ENCODE results near the gene PCED1B.

PCED1B gene

GRCh38 chr12:47077206-47078085 lies 2.0 kb upstream of the PCED1B start:
- TF ChIP-seq CTCF (IDR thresholded peaks at IDR 0.05; ENCODE audit: borderline replicate concordance, insufficient read depth, low read depth, low read length) = no peak
- H3K4me3 ChIP-seq (ENCODE audit: low read depth, low read length) = no peak overlapping the region

DNA sequence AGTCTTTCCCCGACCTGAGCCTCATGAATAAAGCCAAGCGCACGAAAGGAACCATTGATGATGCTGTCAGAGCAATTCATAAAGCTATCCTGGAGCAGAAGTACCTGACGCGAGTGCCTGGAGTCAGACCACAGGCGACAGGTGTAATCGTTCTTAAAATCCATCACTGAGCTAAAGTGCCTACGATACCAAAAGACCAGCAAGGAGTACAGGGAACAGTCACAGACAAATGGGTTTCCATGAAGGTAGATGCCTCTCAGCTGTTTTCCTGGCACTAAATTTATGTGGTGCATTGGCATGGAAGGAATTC lies 1.4 kb upstream of the PCED1B start:
- H3K4me3 ChIP-seq (ENCODE audit: low read depth, low read length) = no peak overlapping the region
- TF ChIP-seq CTCF (IDR thresholded peaks at IDR 0.05; ENCODE audit: borderline replicate concordance, insufficient read depth, low read depth, low read length) = no peak

GRCh38 chr12:47078733-47079467 lies 521 bp upstream of the PCED1B start:
- H3K4me3 ChIP-seq (ENCODE audit: low read depth, low read length) = no peak overlapping the region
- TF ChIP-seq CTCF (IDR thresholded peaks at IDR 0.05; ENCODE audit: borderline replicate concordance, insufficient read depth, low read depth, low read length) = no peak

DNA sequence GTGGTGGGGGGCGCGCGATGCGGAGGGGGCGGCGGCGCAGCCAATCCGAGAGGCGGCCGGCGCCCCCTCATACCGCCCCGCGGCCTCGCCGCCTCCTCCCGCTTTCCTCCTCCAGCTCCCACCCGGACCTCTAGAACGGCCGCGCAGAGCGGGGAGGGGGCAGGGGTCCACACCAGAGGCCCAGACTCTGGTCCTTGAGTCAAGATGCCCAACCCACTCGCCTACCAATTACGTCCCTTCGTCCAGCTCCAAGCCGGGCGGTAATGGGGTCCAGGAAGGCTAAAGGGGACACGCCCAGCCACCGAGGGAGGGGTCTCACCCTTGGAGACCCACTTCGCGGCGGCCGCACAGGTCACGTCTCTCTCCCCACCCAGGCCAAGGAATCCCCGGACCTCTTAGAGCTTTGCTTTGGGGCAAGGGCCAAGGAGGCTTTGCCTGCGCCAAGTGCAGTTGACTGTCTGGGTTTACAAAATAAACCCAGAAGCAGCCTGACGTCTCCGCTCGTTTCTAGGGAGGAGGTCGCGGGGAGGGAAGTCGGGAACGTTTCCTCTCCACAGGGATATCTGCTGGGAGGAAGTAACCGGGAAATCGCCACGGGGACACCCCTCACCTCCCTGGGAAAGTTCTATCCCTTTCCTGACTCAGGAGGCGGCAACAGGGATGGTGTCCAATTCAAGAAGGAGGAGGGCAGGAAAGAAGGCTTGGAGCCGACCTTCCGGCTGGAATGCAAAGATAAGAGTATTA lies 732 bp downstream of the PCED1B start:
- peak overlapping the region; percentile 5 for H3K4me3 ChIP-seq (ENCODE audit: low read depth, low read length)
- TF ChIP-seq CTCF (IDR thresholded peaks at IDR 0.05; ENCODE audit: borderline replicate concordance, insufficient read depth, low read depth, low read length) = no peak

DNA sequence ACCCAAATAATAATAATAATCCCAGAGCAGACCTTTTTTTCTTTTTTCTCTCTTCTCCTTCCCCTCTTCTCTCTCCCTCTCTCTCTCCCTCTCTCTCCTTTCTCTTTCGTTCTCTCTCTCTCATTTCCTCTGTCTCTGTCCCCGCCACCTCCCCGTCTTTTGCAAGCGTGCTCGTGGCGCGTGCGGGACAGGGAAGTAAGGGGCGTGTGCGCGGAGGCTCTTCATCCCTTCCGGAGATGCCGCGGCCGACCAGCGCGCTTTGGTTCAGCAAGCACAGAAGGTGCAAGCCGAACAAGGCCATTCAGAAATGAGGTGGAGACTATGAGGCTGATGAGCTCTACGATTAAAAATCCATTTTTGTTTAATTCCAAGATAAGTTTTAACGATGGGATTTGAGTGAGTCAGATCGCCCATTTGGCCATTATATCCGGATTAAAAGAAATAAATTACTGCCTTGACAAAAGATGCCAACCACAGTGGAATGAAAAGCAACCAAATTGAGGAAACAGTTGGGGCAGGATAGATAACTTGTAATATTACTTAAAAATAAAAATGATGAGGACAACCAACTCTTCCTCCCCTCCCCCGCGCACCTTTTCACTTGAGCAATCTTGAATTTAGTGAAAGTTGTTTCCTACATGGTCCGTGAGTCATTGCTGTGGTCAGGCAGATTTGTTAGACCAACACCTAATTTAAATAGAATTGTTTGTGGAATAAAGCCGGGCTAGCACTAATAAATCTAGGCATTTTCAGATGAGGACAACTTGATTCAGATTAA lies 1.5 kb downstream of the PCED1B start:
- TF ChIP-seq CTCF (IDR thresholded peaks at IDR 0.05; ENCODE audit: borderline replicate concordance, insufficient read depth, low read depth, low read length) = no peak
- H3K4me3 ChIP-seq (ENCODE audit: low read depth, low read length) = peak overlapping the region; percentile 5

DNA sequence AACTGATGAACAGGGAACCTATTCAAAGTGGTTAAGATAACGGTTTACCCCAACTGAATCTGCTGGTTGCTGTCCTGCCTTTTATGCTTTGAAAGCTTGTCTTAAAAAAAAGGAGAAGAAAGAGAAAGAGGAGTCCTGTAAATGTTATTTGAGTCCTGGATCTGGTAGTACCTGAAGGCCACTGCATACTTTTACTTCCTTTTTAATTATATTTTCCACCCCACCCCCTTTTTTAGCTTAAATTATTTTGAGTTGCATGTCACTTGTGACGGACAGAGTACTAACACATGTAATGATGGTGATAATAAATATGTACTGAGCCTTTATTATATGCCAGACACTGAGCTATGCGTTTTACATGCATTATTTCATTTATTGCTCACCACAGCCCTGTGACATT lies 2.9 kb downstream of the PCED1B start:
- no peak overlapping the region for H3K4me3 ChIP-seq (ENCODE audit: low read depth, low read length)
- no peak for TF ChIP-seq CTCF (IDR thresholded peaks at IDR 0.05; ENCODE audit: borderline replicate concordance, insufficient read depth, low read depth, low read length)

Data from GM12875 (cell line).